HG03139 (cell line): ENCODE results near the gene TNFAIP3.
"Not testable (repeated sequence)": the region's sequence is repeated elsewhere in the genome, so short reads cannot be mapped to it uniquely, and the experiment has no call there.

Experiments used
- ATAC-seq: cut with Tn5 transposase; IDR thresholded peaks from one replicate; pipeline ENCODE4 v1.9.1; 2021; ENCODE audit not compliant: unreplicated experiment

The TNFAIP3 gene

DNA sequence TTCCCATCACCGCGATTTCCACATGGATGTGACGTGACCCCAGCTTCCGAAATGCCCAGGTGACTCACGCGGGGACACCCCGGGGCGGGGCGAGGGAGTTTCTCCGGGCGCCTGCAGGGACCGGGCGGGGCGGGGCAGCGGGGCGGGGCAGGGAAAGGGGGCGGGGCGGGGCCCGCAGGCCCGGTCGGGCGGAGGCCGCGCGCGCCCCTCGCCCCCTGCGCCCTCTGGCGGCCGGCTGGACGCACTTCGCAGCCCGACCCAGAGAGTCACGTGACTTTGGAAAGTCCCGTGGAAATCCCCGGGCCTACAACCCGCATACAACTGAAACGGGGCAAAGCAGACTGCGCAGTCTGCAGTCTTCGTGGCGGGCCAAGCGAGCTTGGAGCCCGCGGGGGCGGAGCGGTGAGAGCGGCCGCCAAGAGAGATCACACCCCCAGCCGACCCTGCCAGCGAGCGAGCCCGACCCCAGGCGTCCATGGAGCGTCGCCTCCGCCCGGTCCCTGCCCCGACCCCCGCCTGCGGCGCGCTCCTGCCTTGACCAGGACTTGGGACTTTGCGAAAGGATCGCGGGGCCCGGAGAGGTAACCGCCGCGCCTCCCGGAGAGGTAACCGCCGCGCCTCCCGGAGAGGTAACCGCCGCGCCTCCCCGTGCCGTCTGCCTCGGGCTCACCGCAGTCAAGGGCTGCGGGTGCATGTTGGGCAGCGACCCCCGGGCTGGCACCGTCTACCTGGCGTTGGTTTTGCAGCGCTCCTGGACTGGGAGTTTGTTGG lies at the start of gene TNFAIP3:
Gene TNFAIP3, plus strand, starts transcription at position 346 of the 771 bp plus-strand sequence. CDS start 3,969 bp downstream, outside the sequence.
- peak; percentile 65 for ATAC-seq

DNA sequence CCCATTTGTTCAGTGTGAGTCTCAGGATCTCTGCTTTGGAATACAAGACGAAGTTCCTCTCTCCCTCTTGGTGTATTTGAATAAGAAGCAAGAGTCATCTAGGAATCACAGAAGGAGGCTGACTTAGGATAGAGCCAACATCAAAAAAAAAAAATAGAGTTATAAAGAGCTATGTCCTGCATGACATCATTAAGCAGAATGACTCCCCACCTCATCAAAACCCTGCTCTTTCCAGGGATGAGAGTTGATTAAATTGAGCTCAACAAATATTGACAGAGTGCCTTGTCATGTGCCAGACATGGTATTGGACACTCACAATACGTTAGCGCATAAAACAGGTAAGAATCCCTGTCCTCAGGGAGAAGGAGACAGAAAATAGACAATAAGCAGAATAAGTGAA lies 48.6 kb upstream of the TNFAIP3 start:
- ATAC-seq, result no peak

DNA sequence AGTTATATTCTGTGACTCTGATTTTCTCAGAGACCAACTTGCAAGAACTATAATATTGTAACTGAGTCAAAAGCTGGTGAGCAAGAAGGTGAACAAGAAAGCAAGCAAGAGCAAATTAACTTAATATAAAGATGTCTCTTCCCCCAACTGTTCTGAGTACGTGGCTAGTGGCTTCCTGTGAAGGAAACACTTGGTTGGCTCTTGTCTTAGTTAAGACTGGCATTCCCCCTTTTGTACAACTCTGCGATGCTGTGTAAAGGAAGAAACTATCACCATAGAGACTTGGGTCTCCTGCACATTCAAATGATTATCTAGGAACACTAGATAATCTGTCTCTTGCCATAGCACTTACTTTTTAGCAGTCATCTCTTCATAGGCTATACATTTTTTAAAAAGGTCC lies 47.3 kb upstream of the TNFAIP3 start:
- no peak for ATAC-seq

DNA sequence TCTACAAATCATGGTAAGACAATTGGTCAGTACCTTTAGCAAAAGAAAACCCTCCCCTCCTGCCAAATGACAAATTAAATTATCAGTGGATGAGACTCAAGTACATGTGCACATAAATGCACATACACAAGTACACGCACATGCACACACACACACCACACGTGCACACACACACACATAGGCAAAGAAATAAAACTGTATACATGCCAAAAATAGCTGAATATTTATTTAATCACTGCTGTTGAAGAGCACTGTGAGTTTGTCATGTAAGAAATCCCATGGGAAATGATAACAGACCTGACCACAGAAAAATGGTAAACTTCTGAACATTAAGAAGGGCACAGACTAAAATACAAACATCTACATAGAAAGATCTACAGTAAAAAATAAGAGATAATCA lies 46.6 kb upstream of the TNFAIP3 start:
- ATAC-seq, result no peak

DNA sequence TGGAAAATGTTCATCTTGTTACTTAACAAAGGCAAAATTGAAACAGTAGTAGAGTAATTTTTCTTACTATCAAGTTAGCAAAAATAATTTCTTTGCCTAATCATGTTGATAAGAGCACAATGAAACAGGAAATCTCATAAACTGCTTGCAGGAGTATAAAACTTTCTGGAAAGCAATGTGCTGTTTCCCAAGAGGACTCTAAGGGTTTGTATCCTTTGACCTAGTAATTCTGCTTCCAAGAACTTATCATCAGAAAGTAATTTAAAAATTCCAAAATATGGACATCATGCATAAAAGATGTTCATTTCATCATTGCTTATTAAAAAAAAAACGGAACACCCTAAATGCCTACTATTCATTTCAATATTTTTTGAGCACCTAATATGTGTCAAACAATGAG lies 46.1 kb upstream of the TNFAIP3 start:
- no peak for ATAC-seq

DNA sequence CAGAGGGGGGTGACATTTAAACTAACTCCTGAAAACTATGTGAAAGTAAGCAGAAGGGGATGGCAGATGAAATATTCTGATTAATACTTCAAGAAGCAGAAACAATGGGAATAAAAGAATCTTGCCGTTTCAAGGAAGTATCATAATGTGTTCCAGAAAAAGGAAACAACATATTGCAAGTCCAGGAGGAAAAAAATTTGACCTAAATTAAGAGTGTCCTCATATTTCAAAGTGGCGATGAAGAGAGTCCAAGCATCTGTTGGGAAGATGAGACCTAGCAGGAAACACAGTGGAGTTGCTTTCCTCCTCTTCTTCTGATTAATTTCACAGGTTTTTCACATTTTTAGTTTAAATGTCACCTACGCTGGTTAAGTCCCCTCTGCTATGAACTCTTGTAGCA lies 45.6 kb upstream of the TNFAIP3 start:
- no peak for ATAC-seq

DNA sequence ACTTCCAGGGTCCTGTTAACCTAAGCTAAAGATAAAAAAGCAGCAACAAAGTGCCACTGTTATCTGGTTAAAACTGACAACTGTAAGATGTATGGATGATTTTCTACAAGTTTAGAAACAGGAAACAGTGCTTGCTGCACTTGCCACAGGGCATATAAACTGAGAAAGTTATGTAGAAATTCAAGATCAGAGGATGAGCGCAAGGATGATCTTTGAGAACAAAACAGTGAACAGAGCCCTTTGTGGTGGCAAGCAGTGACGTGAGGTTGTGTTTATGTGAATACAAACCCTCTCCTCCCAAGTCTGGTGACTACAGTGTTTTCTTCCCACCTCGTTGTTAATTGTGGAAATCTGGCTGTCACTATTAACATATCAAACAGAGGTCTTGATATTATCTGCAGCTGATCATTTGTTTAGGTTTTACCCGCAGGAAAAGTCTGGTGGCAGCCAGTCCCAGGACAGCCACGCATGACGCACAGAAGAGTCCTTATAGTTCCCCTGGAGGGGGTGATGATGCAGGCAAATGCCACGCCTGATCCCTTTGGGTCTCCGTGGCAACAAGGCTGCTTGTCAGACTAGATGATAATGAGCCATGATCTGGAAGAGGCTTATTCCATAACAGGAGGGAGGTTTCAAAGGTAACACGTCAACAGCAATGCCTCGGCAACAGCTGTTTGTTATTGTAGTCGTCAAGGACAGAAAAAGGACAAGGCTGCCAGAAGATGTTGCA lies 43.1 kb upstream of the TNFAIP3 start:
- no peak for ATAC-seq

DNA sequence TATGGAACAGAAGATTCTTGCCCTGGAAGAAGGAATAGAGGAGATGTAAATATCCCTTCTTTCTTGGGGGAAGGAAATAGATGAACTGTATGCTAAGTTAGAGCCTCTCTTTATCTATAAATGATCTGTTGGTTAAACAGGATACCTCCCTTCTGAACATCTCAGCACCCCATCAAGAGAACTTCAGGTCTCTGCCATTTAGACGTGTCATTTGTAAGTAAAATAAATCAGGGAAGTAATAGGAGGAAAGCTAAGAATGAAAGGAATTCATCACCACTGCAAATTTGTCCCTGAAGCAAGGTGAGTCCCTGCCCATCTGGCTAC lies 42.5 kb upstream of the TNFAIP3 start:
- no peak for ATAC-seq

DNA sequence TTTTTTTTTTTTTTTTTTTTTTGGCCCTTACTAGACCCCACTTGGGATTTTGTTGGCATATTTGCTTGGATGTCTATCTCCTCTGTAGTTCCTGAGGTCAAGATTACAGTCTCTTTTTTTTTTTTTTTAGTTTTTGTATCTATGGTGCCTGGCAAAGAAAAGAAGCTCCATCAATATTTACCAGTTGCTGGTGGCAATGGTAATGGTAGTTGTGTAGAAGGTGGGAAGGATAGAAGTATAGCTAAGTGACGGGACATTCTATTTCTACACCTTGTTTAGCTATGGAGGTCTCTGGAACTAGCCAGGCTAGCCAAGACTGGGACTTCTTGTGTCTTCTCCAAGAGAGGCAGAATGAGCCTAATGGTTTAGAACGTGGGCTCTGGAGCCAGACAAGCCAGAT lies 42.2 kb upstream of the TNFAIP3 start:
- no peak for ATAC-seq

DNA sequence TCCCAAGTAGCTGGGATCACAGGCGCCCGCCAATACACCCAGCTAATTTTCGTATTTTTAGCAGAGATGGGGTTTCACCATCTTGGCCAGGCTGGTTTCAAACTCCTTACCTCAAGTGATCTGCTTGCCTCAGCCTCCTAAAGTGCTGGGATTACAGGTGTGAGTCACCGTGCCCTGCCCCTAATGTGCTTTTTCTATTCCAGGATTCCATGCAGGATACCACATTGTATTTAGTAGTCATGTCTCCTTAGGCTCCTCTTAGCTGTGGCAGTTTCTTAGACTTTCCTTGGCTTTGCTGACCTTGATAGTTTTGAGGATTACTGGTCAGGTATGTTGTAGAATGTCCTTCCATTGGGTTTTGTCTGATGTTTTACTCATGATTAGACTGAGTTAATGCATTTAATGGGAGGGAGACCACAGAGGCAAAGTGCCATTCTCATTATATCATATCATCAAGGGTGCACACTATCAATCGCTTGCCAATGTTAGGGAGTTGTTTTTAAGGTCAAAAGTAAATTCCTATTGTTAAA lies 39.6 kb upstream of the TNFAIP3 start:
- no peak for ATAC-seq

DNA sequence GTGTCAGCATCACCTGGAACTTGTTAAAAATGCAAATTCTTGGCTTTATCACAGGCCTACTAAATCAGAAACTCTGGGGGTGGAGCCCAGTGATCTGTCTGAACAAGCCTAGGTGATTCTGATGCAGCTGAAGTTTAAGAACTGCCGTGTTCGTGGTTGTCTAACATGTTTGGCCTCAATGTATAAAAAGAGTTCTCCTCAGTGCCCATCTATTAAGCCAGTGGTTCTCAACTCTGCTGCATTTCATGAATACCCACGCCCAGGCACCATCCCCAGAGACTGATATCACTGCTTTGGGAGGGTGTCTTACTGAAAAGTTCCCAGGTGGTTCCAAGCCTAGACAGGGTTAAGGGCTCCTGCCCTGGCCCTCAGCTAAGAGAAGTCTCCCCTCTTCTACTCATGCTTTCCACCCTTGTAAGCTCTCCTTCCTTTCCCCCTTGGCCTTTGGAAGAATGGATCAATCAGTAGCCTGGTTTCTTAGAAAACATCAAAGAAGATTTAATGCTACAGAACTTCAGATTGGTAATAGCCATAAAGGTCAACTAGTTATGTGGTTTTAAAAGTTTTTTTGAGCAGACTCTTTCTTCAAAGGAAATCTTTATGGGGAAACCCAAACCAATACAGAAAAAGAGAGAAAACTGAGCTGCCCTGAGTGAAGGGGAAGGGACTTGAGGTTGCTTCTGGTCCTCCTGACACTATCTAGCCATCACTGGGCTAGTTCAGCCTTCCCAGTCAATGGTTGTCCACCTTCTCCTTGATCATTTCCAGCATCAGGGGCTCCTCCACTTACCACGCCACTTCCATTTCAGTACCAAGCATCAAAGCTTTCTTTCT lies 38.9 kb upstream of the TNFAIP3 start:
- no peak for ATAC-seq

DNA sequence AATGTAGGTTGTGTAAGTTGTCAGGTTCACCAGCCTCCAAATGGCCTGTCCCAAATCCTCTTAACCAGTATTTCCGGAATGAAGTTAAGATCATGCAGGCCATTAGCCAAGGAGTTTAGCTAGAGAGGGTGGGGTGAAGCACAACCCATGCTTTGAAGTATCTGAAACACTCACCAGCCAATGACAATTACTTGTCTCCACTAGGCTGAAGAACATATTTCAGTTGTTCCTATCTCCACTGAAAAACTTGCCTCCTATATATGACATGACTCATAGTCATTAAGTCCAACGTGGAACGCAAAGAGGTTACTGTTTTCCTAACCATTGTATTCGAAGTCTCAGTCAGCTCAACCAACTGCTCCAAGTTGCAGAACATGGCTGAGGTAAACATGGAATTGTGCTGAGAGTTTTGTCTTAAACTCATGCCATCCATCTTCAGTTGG lies 37.4 kb upstream of the TNFAIP3 start:
- ATAC-seq, result no peak

DNA sequence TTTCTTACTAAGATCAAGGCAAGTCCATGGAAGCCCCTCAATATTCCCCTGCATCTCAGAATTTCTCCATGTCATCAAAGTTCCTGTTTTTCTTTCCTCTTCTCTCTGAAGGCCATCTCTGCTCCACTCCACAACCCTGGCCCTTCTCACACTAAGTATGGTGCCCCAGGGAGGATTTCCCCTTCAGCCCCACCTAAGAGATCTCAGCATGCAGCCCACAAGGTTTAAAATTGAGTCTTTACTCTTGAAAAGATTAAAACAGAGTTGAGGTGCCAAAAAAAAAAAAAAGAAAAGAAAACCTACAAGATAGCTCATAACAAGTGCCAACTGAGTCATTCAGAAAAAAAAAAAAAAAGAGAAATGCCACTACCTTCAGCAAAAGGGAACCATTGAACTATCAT lies 36.5 kb upstream of the TNFAIP3 start:
- no peak for ATAC-seq

DNA sequence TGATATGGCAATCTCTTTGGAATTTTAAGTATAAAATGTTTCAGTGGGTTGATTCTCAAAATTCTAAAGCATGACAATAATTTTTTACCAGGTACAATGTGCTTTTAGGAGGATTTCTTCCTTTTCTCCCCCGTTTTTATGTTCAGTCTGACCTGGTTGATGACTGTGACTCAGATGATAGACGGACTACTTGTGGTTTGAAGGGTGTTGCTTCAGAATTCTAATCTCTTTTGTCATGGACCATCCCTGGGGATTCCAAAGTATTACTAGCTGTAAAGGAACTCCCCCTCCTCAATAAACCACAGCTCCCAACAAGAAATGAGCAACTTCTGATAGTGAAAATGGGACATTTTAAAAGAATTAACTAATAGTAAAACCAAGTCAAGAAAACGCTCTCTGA lies 34.9 kb upstream of the TNFAIP3 start:
- ATAC-seq, result no peak

DNA sequence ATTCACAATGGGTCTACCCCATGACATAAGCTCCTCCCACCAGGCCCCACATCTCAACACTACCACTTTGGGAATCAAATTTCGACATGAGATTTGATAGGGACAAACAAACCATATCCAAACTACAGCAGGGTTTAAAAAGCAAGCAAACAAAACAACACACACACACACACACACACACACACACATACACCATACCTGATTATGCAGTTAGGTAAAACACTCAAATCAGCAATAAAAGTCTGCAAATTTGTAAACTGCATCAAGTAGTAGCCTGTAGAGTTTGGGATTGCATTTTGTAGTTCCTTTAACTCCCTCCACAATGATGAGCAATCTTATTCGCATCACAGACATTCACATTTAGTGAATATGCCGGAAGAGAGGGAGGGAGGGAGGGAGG lies 32.6 kb upstream of the TNFAIP3 start:
- ATAC-seq, result no peak

DNA sequence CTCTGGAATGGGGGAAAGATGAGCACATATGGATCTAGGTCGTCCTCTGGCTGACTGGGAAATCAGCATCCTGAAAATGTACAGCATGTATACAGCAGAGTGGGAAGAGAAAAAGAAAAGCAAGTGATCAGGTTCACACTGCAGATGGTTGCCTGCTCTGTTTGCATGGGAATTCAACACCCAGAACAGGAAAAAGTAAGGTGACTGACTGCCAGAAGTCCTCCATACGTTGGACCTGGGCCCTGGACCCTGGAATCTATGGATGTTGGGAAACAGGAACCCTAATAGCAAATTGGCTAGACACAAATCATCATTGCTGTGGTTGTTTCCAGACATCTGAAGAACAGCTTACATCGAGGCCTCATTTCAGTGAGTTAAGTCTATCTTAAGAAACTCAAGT lies 30.3 kb upstream of the TNFAIP3 start:
- ATAC-seq, result no peak

DNA sequence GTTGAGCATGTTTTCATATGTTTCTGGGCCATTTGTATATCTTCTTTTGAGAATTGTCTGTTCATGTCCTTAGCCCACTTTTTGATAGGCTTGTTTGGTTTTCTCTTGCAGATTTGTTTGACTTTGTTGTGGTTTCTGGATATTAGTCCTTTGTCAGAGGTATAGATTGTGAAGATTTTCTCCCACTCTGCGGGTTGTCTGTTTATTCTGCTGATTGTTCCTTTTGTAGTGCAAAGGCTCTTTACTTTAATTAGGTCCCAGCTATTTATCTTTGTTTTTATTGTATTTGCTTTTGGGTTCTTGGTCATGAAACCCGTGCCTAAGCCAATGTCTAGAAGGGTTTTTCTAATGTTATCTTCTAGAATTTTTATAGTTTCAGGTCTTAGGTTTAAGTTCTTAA lies 29.0 kb upstream of the TNFAIP3 start:
- not testable (repeated sequence) for ATAC-seq

DNA sequence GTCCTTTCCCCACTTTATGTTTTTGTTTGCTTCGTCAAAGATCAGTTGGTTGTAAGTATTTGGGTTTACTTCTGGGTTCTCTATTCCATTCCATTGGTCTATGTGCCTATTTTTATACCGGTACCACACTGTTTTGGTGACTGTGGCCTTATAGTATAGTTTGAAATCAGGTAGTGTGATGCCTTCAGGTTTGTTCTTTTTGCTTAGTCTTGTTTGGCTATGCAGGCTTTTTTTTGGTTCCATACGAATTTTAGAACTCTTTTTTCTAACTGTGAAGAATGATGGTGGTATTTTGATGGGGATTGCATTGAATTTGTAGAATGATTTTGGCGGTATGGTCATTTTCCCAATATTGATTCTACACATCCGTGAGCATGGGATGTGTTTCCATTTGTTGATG lies 28.5 kb upstream of the TNFAIP3 start:
- not testable (repeated sequence) for ATAC-seq

DNA sequence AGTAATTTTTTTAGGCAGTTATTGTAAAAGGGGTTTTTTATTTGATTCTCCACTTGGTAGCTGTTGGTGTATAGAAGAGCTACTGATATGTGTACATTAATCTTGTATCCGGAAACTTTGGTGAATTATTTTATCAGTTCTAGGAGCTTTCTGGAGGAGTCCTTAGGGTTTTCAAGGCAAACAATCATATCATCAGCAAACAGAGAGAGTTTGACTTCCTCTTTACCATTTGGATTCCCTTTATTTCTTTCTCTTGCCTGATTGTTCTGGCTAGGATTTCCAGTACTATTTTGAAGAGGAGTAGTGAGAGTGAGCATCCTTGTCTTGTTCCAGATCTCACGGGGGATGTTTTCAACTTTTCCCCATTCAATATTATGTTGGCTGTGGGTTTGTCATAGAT lies 28.0 kb upstream of the TNFAIP3 start:
- no peak for ATAC-seq

DNA sequence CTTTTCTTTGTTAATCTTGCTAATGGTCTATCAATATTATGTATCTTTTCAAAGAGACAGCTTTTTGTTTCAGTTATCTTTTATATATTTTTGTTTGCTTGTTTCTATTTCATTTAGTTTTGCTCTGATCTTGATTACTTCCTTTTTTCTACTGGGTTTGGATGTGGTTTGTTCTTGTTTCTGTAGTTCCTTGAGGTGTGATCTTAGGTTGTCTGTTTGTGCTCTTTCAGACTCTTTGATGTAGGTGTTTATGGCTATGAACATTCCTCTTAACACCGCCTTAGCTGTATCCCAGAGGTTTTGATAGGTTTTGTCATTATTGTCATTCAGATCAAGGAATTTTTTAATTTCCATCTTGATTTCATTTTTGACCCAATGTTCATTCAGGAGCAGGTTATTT lies 26.8 kb upstream of the TNFAIP3 start:
- ATAC-seq, result no peak

DNA sequence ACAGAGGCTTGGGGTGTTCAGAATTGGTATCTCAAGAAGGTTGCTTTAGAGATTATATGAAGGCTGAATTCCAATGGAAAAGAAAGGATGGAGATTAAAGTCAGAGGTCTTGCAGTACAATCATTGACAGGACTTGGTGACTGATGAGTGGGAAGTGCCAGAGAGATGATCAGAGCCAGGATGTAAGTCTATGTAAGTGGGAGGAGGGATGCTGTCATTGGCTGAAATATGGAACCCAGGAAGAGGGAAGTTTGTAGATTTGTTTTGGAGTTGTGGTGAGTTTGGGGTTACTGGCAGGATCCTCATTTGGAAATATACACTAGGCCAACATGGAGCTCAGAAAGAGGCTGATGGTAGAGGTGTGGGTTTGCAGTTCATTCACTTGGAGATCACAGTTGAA lies 23.8 kb upstream of the TNFAIP3 start:
- no peak for ATAC-seq

DNA sequence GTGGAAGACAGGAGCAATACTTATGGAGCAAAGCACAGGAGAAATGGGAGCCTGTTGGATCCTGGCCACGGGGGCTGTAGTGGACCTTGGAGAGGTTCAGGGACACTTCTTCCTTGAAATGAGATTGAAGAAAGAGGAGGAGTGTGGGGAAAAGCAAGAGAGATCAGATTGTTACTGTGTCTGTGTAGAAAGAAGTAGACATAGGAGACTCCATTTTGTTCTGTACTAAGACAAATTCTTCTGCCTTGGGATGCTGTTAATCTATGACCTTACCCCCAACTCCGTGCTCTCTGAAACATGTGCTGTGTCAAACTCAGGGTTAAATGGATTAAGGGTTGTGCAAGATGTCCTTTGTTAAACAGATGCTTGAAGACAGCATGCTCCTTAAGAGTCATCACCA lies 22.7 kb upstream of the TNFAIP3 start:
- not testable (repeated sequence) for ATAC-seq
